Placental epithelial cell (primary cell): ENCODE results near the gene PLCH1. TPM values are rescaled to one million over a fixed set of nuclear protein-coding genes. Genes with fewer than 3 reads are reported as not detected.

Source experiments
- small RNA-seq: library from RNA; depleted of rRNA; stranded (forward); fragments of <200 nt; gene quantifications from one replicate; pipeline ENCODE3, GENCODE V24; 2012
- total RNA-seq: library from RNA; depleted of rRNA; stranded (reverse); fragments of >200 nt; gene quantifications from 2 replicates; pipeline ENCODE4 v1.2.3, GENCODE V29; 2012

The PLCH1 gene, protein sequence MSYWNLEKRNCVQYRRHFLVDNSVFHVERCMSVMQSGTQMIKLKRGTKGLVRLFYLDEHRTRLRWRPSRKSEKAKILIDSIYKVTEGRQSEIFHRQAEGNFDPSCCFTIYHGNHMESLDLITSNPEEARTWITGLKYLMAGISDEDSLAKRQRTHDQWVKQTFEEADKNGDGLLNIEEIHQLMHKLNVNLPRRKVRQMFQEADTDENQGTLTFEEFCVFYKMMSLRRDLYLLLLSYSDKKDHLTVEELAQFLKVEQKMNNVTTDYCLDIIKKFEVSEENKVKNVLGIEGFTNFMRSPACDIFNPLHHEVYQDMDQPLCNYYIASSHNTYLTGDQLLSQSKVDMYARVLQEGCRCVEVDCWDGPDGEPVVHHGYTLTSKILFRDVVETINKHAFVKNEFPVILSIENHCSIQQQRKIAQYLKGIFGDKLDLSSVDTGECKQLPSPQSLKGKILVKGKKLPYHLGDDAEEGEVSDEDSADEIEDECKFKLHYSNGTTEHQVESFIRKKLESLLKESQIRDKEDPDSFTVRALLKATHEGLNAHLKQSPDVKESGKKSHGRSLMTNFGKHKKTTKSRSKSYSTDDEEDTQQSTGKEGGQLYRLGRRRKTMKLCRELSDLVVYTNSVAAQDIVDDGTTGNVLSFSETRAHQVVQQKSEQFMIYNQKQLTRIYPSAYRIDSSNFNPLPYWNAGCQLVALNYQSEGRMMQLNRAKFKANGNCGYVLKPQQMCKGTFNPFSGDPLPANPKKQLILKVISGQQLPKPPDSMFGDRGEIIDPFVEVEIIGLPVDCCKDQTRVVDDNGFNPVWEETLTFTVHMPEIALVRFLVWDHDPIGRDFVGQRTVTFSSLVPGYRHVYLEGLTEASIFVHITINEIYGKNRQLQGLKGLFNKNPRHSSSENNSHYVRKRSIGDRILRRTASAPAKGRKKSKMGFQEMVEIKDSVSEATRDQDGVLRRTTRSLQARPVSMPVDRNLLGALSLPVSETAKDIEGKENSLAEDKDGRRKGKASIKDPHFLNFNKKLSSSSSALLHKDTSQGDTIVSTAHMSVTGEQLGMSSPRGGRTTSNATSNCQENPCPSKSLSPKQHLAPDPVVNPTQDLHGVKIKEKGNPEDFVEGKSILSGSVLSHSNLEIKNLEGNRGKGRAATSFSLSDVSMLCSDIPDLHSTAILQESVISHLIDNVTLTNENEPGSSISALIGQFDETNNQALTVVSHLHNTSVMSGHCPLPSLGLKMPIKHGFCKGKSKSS (N-terminal part only)
- not detected in 2 replicates for total RNA-seq

DNA sequence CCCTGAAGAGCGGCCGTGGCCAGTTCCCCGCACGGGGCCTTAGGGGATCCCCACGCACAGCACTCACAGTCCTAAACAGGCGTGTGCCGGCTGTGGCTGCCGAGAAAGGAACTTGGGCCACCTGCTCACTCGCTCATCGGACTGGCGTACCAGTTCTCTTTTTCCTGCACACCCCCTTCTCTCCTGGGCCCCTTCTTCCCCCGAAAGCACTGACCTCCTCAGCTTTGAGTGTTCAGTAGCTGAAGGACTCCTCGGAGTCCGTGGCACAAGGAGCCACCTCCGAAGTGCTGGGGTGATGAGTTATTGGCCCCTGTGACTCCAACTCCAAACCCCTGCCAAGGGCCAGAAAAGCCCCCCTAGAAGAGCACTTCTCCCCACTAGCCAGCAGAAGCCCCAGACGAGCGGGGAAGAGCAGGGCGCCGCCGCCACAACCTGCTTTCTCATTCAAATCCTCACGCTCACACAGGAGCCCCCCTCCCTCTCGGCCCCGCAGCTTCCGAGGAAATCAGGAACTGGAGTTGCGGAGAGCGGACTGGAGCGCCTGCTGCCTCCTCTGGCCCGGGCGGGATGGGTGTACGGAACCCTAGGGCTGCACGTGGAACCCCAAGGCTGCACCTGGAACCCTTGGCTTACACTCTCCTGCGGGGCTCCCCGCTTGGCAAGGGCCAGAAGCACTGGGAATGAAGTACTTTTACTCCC is at the start of gene PLCH1:
Gene PLCH1, minus strand, starts transcription at position 446 of the 699 bp plus-strand sequence. CDS start 40,847 bp downstream, outside the sequence.

Small RNA genes lying within 50 kb of the gene (small RNA-seq; reads per million reads assigned to genes)
- not detected for gene AC108729.3
- not detected for gene RN7SL715P

Other genes starting within 250 kb of the PLCH1 start
- gene C3orf33, start 61.2 kb upstream of the PLCH1 start, total RNA-seq: 0.39 and 0.98 TPM in 2 replicates
- 27.1 and 61.6 TPM in 2 replicates for gene SLC33A1, start 109.4 kb upstream of the PLCH1 start, total RNA-seq
- 34.5 and 46.4 TPM in 2 replicates for gene GMPS, start 125.6 kb upstream of the PLCH1 start, total RNA-seq